NCI-H2171 treated with DMSO at 0.1 percent for 48 hours (cell line): ENCODE data around the gene UBAP1L.
"Not testable (repeated sequence)": the region's sequence is repeated elsewhere in the genome, so short reads cannot be mapped to it uniquely, and the experiment has no call there.

Experiments
- DNase-seq: peaks from one replicate; lab custom pipeline; 2025; lab: John Stamatoyannopoulos, UW

The UBAP1L gene

GRCh38 chr15:65083262-65083701, 31.7 kb downstream of the UBAP1L start:
- DNase-seq, result peak; percentile 36

GRCh38 chr15:65082303-65082953, 32.6 kb downstream of the UBAP1L start:
- DNase-seq, result peak; percentile 11

- no peak for DNase-seq
Measured at GRCh38 chr15:65081758-65082157, 33.2 kb downstream of the UBAP1L start.

GRCh38 chr15:65081270-65081669, 33.7 kb downstream of the UBAP1L start:
- no peak for DNase-seq

GRCh38 chr15:65079580-65079979, 35.4 kb downstream of the UBAP1L start:
- DNase-seq, result no peak

- no peak for DNase-seq
Measured at GRCh38 chr15:65077981-65078352, 37.0 kb downstream of the UBAP1L start.

GRCh38 chr15:65077291-65077980, 37.6 kb downstream of the UBAP1L start:
- no peak for DNase-seq

GRCh38 chr15:65076486-65077290, 38.3 kb downstream of the UBAP1L start, which contains the start of gene KBTBD13:
Gene KBTBD13, plus strand, starts transcription at chr15:65076746. Its CDS starts 70 bp downstream, at chr15:65076816.
- DNase-seq, result no peak

GRCh38 chr15:65075607-65076395, 39.2 kb downstream of the UBAP1L start:
- not testable (repeated sequence) for DNase-seq

GRCh38 chr15:65074946-65075345, 40.1 kb downstream of the UBAP1L start:
- not testable (repeated sequence) for DNase-seq

GRCh38 chr15:65072617-65073016, 42.4 kb downstream of the UBAP1L start:
- no peak for DNase-seq

- no peak for DNase-seq
Measured at GRCh38 chr15:65072027-65072426, 43.0 kb downstream of the UBAP1L start.

GRCh38 chr15:65071381-65071811, 43.6 kb downstream of the UBAP1L start:
- peak; percentile 28 for DNase-seq

GRCh38 chr15:65069779-65070546, 45.0 kb downstream of the UBAP1L start:
- DNase-seq, result no peak

- DNase-seq, result no peak
Measured at GRCh38 chr15:65069179-65069578, 45.8 kb downstream of the UBAP1L start.

GRCh38 chr15:65068403-65068788, 46.6 kb downstream of the UBAP1L start:
- DNase-seq, result no peak

- no peak for DNase-seq
Measured at GRCh38 chr15:65067645-65068402, 47.2 kb downstream of the UBAP1L start, which contains the start of gene RASL12. Gene RASL12, minus strand, starts transcription at chr15:65067991. Its CDS starts 156 bp downstream, at chr15:65067835.

- no peak for DNase-seq
Measured at GRCh38 chr15:65067317-65067644, 47.7 kb downstream of the UBAP1L start.

- no peak for DNase-seq
Measured at GRCh38 chr15:65066635-65067316, 48.2 kb downstream of the UBAP1L start.
